ENCODE data around the gene HHIP. TPM values are rescaled to one million over a fixed set of nuclear protein-coding genes. Genes with fewer than 3 reads are reported as not detected.
A peak's percentile ranks its signal among the peaks of the same experiment; 100 is the strongest.

Gene HHIP
- total and polyA plus RNA-seq, 9 of the 15 experiments (the other 6 are each of a cell fraction or from before 2014, with no cell fraction given), result 0.09 TPM; not detected in 8

- no TSS peak for BruUV-seq (replicated peaks)
- TF ChIP-seq NFE2 (IDR thresholded peaks at IDR 0.05; ENCODE audit: low read depth) (peak; percentile 72), ATF1 (CRISPR knock-in tag; IDR thresholded peaks at IDR 0.05) (no peak), ATF1 (tag; IDR thresholded peaks at IDR 0.05) (no peak), CHD7 (IDR thresholded peaks at IDR 0.05; ENCODE audit: low read depth, low read length) (no peak), MAFF (IDR thresholded peaks at IDR 0.05; ENCODE audit: low read length) (peak; percentile 62), RFX7 (CRISPR knock-in tag; IDR thresholded peaks at IDR 0.05) (no peak), MAFG (tag; conservative IDR thresholded peaks at IDR 0.05) (peak; percentile 74)
Measured at GRCh38 chr4:144667500-144667899, 21.5 kb downstream of the HHIP start.

More at GRCh38 chr4:144667500-144667899, 21.5 kb downstream of the HHIP start:
- Histone ChIP-seq H4K20me1 (replicated peaks; ENCODE audit: control insufficient read depth, insufficient read depth, low read length) (no peaks in the 10 kb centered on the region), H3K4me2 (ENCODE audit: insufficient read depth, low read length) (no peak overlapping the region), H3K4me3 (no peak overlapping the region), H3K9me1 (ENCODE audit: control insufficient read depth, insufficient read depth, low read length) (no peaks in the 10 kb centered on the region), H3K9me3 (replicated peaks; ENCODE audit: control insufficient read depth, insufficient read depth, low read depth, low read length) (no peaks in the 10 kb centered on the region; the same call in 1 of the 2 replicates), H3K27me3 (ENCODE audit: control insufficient read depth in 2 of 2, insufficient read depth in 2 of 2, low read length in 2 of 2) (no peaks in the 10 kb centered on the region), H3K4me1 (replicated peaks in 1 of 2; ENCODE audit: control insufficient read depth in 2 of 2, insufficient read depth in 2 of 2, low read length in 2 of 2) (no peaks in the 10 kb centered on the region), H3K36me3 (ENCODE audit: control insufficient read depth, insufficient read depth, low read length) (no peaks in the 10 kb centered on the region), H3K9ac (ENCODE audit: insufficient read depth in 1 of 2, low read depth in 2 of 2, low read length in 2 of 2) (no peak overlapping the region), H2AFZ (ENCODE audit: low read depth, low read length) (no peak overlapping the region), H3K27ac (ENCODE audit: extremely low read depth, low read depth, low read length) (no peak overlapping the region), H3K79me2 (ENCODE audit: control insufficient read depth, insufficient read depth, low read length) (no peaks in the 10 kb centered on the region)
- in situ Hi-C loops (cut with MboI), result no loop called here
- 0 out of 3 replicates have a peak, but pooled peaks have one; percentile 55 for ATAC-seq
- intact Hi-C loops (cut with micrococcal nuclease), result no loop called here
- FAIRE-seq, result no peak
- no peak for DNase-seq (ENCODE audit: extremely low read depth in 1 of 4, low spot score in 3 of 4)
- CTCF ChIA-PET (ENCODE audit: low intra/inter-chr PET ratio), result no interaction called here
- 0% methylated on average over 2 of the region's 2 CpGs for WGBS (ENCODE audit: insufficient coverage, low coverage, missing lambda C conversion rate)
- POLR2A ChIA-PET, result no interaction called here
